Ammon's horn (tissue), 1 donor: ENCODE measurements around the gene PRPF6.

Experiments used
- DNase-seq: peaks from one replicate; pipeline ENCODE4 v3.0.0-alpha.2; 2016; ENCODE audit warnings: low spot score

Gene PRPF6

DNA sequence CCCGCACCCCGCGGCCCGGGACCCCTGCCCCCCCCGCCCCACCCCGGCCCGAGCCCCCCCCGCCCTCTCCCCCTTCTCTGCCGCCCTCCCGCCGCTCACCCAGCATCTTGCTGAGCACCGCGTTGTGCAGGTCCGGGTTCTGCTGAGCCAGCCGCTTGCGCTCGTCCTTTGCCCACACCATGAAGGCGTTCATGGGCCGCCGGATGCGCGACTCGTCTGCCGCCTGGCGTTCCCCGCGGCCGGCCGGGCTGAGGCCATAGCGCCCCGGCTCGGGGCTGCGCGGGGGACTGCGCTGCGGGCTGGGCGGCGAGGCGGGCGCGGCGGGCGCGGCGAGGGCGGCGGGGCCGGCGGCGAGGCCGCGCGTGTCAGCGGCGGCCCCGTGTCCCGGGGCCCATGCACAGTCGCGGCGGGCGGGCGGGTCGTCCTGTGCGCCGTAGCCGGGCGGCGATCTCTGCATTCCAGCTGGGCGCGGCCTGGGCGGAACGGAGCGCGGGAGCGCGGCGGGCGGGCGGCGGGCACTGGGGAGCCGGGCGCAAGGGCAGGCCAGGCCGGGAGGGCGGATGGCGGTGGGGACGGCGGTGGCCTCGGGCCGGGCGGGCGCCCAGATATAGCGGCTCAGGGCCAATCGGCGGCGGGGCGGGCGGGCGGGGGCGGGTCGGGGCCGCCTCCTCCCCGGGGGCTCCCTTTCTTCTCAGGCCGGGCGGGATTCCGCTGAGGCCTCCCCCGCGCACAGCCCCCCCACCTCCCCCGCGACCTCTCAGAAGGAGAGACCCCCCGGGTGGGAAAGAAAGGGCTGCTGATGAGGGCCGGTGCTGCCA, 68.3 kb downstream of the PRPF6 start, which contains the start of gene SOX18:
TSS of gene SOX18 (minus strand) at position 580 of the 818 bp plus-strand sequence. CDS start at position 457, 123 bp downstream.
- no peak for DNase-seq

DNA sequence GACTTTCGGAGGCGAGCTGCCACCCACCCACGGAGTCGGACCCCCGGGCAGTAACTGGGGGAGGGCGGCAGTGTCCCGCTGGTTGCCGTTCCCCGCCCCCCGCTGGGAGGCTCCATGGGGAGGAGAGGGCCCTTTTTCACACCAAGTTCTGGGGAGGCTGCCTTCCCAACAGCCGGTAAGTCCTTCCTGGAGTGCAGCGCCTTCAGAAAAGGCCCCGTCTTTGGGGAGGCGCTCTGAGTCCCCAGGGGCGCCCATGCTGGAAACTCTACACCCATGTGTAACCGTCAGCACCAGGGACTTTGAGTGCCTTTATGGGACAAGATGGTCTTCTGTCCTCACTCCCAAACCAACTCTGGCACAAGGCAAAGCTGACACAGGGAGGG, 68.9 kb downstream of the PRPF6 start:
- DNase-seq = no peak

GRCh38 chr20:64050261-64051032, 69.5 kb downstream of the PRPF6 start:
- DNase-seq = no peak

DNA sequence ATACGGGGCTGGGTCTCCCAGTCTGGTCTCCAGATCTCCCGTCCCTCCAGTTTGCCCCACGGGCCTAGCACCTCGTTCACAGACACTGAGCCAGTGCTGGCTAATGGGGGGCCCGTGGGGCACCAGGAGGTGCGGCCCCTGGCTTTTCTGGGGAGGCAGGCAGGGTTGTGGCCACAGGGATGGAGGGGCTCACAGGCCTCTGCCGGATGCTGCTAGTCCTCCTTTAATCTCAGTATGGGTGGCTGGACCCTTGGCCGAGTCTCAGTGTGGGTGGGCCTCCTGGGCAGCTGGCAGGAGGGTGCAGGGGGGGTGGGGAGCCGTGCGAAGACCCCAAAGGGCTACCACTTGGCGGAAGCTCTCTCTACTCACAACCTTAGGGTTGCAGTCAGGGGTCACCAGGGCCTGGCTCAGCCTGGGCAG, 70.1 kb downstream of the PRPF6 start:
- DNase-seq = no peak

- no peak for DNase-seq
These were observed 70.8 kb downstream of the PRPF6 start for GRCh38 chr20:64051561-64052325.

- DNase-seq = no peak
These were observed 71.4 kb downstream of the PRPF6 start for GRCh38 chr20:64052326-64052722.

GRCh38 chr20:64052987-64053840, 72.3 kb downstream of the PRPF6 start:
- no peak for DNase-seq

DNA sequence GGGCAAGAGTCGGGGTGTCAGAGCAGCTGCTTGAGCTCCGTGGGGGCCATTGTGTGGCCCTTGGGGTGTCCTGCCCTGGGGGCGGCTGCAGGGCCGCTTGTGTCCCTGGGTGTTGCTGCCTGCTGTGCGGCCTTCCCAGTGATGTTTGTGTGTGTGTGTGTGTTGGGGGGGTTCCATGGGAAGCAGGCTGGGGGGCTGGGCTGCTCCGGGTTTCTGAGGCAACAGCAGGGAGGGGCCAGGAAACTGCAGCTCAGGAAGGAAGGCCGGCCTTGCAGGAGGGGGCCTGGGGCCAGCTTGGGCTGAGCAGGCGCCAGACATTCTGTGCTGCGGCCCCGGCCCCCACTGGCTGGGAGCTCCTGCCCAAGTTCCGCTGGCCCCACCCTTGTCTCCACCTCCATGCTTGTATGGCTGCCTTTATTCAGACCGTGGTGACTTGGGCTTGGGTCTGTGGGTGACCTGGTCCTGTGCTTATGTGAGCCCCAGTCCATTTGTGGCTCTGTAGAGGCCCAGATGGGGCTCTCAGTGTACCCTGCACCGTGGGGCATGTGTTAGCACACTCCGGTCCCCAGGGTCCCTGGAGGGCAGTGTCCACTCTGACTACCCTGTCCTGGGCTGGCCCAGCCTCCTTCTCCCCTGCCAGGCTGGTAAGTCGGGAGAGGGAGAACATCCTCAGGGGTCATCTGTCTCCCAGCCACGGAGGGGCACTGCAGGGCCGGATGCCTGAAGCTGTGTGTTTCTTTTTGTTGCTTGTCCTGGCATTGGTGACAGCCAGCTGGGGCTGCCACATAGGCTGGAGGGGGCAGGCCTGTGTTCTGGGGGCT, 73.1 kb downstream of the PRPF6 start:
- DNase-seq = no peak

DNA sequence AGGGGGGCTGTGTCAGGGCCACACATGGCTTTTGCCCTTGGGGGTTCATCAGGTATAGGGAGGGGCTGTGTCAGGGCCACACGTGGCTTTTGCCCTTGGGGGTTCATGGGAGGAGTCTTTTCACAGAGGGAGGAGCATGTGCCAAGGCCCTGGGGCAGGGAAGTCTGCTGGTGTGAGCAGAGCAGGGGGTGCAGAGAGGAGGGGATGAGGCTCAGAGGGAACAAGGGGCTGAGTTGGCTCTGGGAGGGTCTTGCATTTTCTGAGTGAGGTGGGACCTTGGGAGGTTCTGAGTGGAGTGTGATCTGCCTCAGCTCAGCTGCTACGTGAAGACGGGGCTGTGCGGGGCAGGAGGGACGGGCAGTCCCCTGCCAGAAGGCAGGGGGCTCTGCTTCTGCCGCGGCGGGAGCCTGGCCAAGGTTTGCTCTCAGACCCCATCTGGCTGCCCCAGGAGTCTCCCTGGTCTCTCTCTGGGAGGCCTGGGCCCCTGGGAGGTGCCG, 74.5 kb downstream of the PRPF6 start:
- no peak for DNase-seq

DNA sequence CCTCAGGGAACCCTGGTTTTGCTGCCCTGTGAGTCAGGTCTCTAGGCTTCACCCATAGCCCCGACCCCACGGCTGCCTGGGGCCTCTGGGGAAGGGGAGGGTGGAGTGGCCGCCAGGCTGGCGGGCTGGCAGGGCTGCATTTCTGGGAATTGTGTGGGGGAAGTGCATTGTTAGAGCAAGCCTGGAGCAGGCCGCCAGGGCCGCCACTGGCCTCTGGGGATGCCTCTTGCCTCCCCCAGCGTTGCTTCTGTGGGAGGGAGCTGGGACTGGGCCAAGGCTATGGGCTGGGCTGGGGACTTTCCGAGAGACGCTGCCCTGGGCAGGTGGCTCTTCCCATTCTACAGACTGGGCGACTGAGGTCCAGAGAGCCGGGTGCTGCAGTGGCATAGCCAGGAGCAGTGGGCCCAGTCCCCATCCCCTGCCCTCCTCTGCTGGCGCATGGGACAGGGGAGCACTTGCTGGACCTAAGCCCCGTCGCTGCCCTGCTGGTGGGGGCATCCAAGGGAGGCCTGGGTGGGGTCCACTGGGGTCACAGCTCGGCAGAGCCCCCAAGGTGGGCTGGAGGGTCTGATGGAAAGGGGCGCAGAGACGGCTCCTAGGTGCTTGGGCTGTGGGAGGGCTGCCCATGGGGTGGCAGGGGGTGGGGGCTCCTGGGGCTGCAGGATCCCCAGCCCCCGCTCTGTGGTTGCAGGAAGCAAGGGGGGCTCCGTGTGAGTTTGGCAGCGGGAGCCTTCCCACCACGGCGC, 75.1 kb downstream of the PRPF6 start:
- no peak for DNase-seq

- no peak for DNase-seq
These were observed 75.6 kb downstream of the PRPF6 start for GRCh38 chr20:64056639-64056888.

GRCh38 chr20:64056889-64057627, 76.1 kb downstream of the PRPF6 start:
- DNase-seq = no peak

DNA sequence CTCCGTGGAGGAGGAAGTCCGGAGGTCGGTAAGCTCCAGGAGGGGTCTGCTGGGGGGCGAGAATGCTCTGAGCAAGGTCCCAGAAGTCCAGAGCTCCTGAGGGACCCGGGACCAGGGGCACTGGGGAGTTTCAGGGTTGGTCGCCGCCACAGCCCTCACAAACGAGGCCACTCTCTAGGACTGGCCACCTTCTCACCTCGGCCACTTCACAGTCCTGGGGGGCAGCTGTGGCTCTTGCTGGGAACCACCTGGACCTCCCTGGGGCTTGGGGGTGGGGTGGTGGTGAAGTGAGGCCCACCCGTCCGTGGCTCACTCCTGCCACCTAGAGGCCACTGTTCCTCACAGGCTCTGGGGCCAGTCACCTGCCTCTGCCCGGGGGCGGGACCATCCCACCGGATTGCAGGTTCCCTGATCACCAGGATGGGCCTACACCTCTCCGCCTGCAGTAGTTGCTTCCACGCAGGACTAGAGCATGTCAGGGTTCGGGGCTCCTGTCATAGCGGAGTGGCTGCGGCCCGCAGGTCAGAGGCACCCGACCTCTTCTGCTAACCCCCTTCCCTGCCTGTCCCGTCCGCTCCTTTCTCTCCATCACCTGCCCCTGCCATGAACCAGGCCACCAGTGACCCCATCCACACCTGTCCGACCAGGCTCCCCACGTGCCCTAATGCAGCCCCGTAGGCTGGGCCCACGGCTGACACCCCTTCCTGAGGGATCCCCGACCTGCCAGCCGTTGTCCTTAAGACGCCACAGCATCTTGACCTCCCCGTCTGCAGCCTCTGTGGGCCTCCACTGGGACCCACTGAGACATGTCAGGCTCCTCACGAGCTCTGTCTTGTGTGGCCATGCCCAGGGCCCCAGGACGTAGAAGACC, 76.9 kb downstream of the PRPF6 start:
- DNase-seq = peak; percentile 68

GRCh38 chr20:64058536-64058935, 77.6 kb downstream of the PRPF6 start:
- DNase-seq = no peak

DNA sequence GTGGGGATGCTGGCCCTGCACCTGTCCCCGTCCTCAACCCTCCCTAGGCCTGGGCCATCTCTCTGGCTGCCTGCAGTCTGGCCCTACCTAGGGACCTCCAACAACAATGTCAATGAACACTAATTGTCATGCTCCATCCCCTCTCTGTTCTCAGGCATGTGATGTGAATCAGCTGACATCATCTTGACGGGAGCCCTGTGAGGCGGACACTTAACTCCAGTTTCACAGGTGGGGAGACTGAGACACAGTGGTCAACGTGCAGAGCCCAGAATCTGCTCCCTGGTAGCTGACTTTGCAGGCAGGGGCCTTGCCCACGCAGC, 81.3 kb downstream of the PRPF6 start:
- DNase-seq = no peak

GRCh38 chr20:64062596-64063388, 81.9 kb downstream of the PRPF6 start, which contains the start of gene TCEA2:
Gene TCEA2 (plus strand): TSS chr20:64063198. CDS start chr20:64063313, 115 bp downstream.
- DNase-seq = peak; percentile 97

- DNase-seq = no peak
These were observed 82.6 kb downstream of the PRPF6 start for GRCh38 chr20:64063389-64064144.
